Measurements from ENCODE around the gene EFTUD2.

The EFTUD2 gene

DNA sequence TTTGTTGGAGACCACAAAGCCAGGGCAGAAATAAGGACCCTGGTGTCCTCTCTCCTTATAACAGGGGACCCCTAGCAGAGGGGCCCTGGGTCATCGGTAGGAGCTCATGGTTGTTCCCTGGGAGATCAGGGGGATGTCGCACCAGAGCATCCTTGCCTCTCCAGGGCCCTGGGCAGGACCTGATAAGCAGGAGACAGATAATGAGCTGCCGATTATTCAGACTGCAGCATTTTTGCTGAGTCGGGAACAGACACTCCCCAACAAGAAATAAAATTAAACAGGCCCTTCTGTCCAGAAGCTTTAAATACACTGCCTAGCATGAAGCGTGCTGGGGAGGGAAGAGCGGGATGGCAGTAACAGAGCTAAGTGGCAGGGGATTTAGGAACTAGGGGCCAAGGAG, 31.4 kb upstream of the EFTUD2 start:
- ATAC-seq (ENCODE audit: low read depth) (no peak), DNase-seq (ENCODE audit: low spot score) (peak; percentile 34)
- TF ChIP-seq, protein P1, sequence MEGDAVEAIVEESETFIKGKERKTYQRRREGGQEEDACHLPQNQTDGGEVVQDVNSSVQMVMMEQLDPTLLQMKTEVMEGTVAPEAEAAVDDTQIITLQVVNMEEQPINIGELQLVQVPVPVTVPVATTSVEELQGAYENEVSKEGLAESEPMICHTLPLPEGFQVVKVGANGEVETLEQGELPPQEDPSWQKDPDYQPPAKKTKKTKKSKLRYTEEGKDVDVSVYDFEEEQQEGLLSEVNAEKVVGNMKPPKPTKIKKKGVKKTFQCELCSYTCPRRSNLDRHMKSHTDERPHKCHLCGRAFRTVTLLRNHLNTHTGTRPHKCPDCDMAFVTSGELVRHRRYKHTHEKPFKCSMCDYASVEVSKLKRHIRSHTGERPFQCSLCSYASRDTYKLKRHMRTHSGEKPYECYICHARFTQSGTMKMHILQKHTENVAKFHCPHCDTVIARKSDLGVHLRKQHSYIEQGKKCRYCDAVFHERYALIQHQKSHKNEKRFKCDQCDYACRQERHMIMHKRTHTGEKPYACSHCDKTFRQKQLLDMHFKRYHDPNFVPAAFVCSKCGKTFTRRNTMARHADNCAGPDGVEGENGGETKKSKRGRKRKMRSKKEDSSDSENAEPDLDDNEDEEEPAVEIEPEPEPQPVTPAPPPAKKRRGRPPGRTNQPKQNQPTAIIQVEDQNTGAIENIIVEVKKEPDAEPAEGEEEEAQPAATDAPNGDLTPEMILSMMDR (IDR thresholded peaks at IDR 0.05; ENCODE audit: poor library complexity, severe bottlenecking) = no peak
- Histone ChIP-seq H3K9me3 (ENCODE audit: severe bottlenecking) (no peaks in the 10 kb centered on the region), H3K27ac (ENCODE audit: poor library complexity, severe bottlenecking) (no peak overlapping the region), H3K36me3 (ENCODE audit: low read depth) (peaks cover 84% of the 10 kb centered on the region), H3K27me3 (ENCODE audit: insufficient read depth, poor library complexity, severe bottlenecking) (no peaks in the 10 kb centered on the region), H3K4me3 (ENCODE audit: severe bottlenecking) (no peak overlapping the region), H3K4me1 (ENCODE audit: insufficient read depth, poor library complexity, severe bottlenecking) (no peaks in the 10 kb centered on the region)

DNA sequence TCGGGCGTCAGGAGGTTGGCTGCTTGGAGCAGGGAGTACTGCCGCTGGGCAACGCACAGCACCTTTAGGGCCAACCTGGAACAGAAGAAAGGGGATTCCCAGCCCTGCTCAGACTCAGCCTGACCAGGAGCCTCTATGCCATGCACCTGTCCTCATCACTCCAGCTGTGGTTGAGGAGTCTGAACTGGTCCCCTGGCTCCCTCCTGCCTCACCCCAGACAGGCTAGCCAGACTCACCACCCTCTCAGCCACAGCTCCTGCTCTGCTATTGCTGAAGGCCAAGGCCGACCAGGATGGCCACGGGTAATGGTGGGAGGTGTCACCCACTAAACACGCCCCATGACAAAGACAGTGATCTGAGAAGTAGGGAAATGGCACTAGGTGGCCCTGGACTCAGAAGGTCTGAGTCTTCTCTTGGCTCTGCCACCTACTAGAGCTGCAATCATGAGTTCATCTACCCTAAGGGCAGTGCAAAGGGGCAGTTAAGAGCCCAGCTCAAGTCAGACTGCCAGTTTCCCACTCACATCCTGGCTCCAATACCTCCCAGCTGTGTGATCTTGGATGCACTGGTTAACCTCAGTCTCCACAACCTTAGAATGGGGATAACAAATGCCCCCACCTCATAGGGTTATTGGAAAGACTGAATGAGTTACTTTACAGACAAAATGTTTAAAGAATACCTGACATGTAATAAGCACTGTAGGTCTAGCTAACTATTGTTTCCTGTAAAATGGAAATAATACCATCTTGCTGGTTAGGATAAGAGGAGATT, 29.9 kb upstream of the EFTUD2 start:
- H3K4me1 ChIP-seq (ENCODE audit: insufficient read depth, poor library complexity, severe bottlenecking) = no peaks in the 10 kb centered on the region
- ATAC-seq (ENCODE audit: low read depth) (no peak), DNase-seq (ENCODE audit: low spot score) (peak; percentile 52)
- H3K36me3 ChIP-seq (ENCODE audit: low read depth) = peaks cover 69% of the 10 kb centered on the region
- H3K9me3 ChIP-seq (ENCODE audit: severe bottlenecking) = no peaks in the 10 kb centered on the region
- no peak overlapping the region for H3K27ac ChIP-seq (ENCODE audit: poor library complexity, severe bottlenecking)
- no peaks in the 10 kb centered on the region for H3K27me3 ChIP-seq (ENCODE audit: insufficient read depth, poor library complexity, severe bottlenecking)
- no peak overlapping the region for H3K4me3 ChIP-seq (ENCODE audit: severe bottlenecking)
- TF ChIP-seq, protein P1 (IDR thresholded peaks at IDR 0.05; ENCODE audit: poor library complexity, severe bottlenecking) = no peak

DNA sequence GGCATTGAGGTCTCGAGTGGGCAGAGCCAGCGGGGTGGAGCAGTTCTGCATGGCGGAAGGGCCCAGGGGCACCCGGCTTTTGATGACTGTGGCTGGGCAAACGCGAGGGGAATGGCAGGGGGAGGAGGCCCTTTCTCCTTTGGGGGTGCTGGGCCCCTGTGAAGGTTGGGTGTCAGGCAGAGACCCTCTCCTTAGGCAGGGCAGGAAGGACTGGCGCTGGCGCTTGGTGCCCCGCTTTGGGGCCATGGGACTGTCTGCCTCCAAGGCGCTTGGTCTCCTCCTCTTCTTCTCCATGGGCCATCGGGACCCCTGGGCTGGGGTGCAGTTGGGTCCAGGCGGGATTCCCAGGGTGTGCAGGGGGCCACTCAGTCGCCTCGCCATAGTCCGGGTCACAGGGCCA, 28.9 kb upstream of the EFTUD2 start:
- no peaks in the 10 kb centered on the region for H3K4me1 ChIP-seq (ENCODE audit: insufficient read depth, poor library complexity, severe bottlenecking)
- H3K36me3 ChIP-seq (ENCODE audit: low read depth) = peaks cover 59% of the 10 kb centered on the region

DNA sequence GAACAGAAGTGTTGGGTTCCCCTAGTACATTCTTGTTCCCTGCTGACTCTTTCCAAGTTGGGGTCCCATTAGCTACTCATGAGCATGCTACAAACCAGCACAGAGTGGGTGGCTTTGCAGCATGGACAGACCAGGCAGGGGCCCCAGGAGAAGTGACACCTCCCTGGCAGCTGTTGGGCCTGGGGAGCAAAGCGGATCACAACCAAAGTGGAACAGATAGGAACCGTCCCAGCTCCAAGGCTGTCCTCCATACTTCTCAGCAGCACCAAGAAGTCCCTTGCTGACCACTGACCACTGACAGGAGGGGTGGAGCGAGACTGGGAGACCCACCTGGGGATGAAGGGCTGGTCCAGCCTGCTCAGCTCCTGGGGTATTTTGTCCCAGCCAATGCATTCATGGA, 28.5 kb upstream of the EFTUD2 start:
- H3K4me1 ChIP-seq (ENCODE audit: insufficient read depth, poor library complexity, severe bottlenecking) = no peaks in the 10 kb centered on the region
- no peak for ATAC-seq (ENCODE audit: low read depth)
- H3K27me3 ChIP-seq (ENCODE audit: insufficient read depth, poor library complexity, severe bottlenecking) = no peaks in the 10 kb centered on the region
- H3K4me3 ChIP-seq (ENCODE audit: severe bottlenecking) = no peak overlapping the region
- TF ChIP-seq, protein P1 (IDR thresholded peaks at IDR 0.05; ENCODE audit: poor library complexity, severe bottlenecking) = no peak
- H3K9me3 ChIP-seq (ENCODE audit: severe bottlenecking) = no peaks in the 10 kb centered on the region
- H3K27ac ChIP-seq (ENCODE audit: poor library complexity, severe bottlenecking) = no peak overlapping the region
- H3K36me3 ChIP-seq (ENCODE audit: low read depth) = peaks cover 55% of the 10 kb centered on the region
- no peak for DNase-seq (ENCODE audit: low spot score)

More for the DNA sequence above, 28.9 kb upstream of the EFTUD2 start:
- Histone ChIP-seq H3K9me3 (ENCODE audit: severe bottlenecking) (no peaks in the 10 kb centered on the region), H3K27ac (ENCODE audit: poor library complexity, severe bottlenecking) (no peak overlapping the region), H3K4me3 (ENCODE audit: severe bottlenecking) (no peak overlapping the region), H3K27me3 (ENCODE audit: insufficient read depth, poor library complexity, severe bottlenecking) (no peaks in the 10 kb centered on the region)
- DNase-seq (ENCODE audit: low spot score) = peak; percentile 53
- no peak for ATAC-seq (ENCODE audit: low read depth)
- TF ChIP-seq, protein P1 (IDR thresholded peaks at IDR 0.05; ENCODE audit: poor library complexity, severe bottlenecking) = no peak

Data from RWPE2 (cell line).